Naive thymus-derived CD4-positive, alpha-beta T cell (primary cell): ENCODE data around the gene TMPRSS6. TPM values are rescaled to one million over a fixed set of nuclear protein-coding genes. Genes with fewer than 3 reads are reported as not detected.
A peak's percentile ranks its signal among the peaks of the same experiment; 100 is the strongest.

Experiments
- ATAC-seq: fragments of 150-1000 bp; cut with Tn5 transposase; 2 replicates; pipeline ENCODE4 v1.10.0; 2021; ENCODE audit warnings: mild to moderate bottlenecking, moderate library complexity
- CTCF ChIA-PET: fragments of 350-600 bp; sonication (Branson Sonifier 250); formaldehyde crosslinking; loops from one replicate; lab custom pipeline; 2021; ENCODE audit warnings: antibody characterized with exemption; lab: Charles Lee
- POLR2A ChIA-PET: fragments of 350-600 bp; sonication (Branson Sonifier 250); formaldehyde crosslinking; loops from one replicate; lab custom pipeline; 2021; ENCODE audit warnings: antibody characterized with exemption, inconsistent platforms; lab: Charles Lee
- DNase-seq, 9 donors: peaks; one replicate each; pipeline versions ENCODE4 v3.0.0 to v3.0.0-alpha.2; 2020 to 2022; ENCODE audit warnings: mixed read lengths in 1 of 9
- H3K27ac ChIP-seq: one replicate; pipeline ENCODE4 v1.7.0; 2013; ENCODE audit warnings: mild to moderate bottlenecking, low read depth, low read length, moderate library complexity
- H3K27me3 ChIP-seq, 2 donors: one replicate each; pipeline ENCODE4 v1.7.0; 2013; ENCODE audit warnings: low read length in 2 of 2, mild to moderate bottlenecking in 2 of 2, moderate library complexity in 2 of 2; ENCODE audit not compliant: control insufficient read depth in 2 of 2, insufficient read depth in 2 of 2
- H3K36me3 ChIP-seq, 3 experiments: 1 replicate in 2 of 3; 2 replicates in 1 of 3; pipeline ENCODE4 v1.7.0; 2013; ENCODE audit warnings: low read length in 3 of 3, mild to moderate bottlenecking in 3 of 3, moderate library complexity in 1 of 3; ENCODE audit not compliant: insufficient read depth in 3 of 3, control insufficient read depth in 2 of 3
- H3K4me1 ChIP-seq, 2 donors: one replicate each; pipeline ENCODE4 v1.7.0; 2013; ENCODE audit warnings: low read length in 2 of 2, mild to moderate bottlenecking in 2 of 2, moderate library complexity in 1 of 2; ENCODE audit not compliant: control insufficient read depth in 2 of 2, insufficient read depth in 2 of 2
- H3K4me3 ChIP-seq: 2 replicates; pipeline ENCODE4 v1.7.0; 2013; ENCODE audit warnings: mild to moderate bottlenecking, low read length
- H3K9me3 ChIP-seq, 3 experiments: 1 replicate in 2 of 3; 2 replicates in 1 of 3; pipeline ENCODE4 v1.7.0; 2013; ENCODE audit warnings: low read length in 3 of 3; ENCODE audit not compliant: control insufficient read depth in 2 of 3
- H3K27ac Mint-ChIP-seq, 9 donors: one replicate each; pipeline ENCODE4 v1.8.0; 2020 to 2022; ENCODE audit warnings: mixed read lengths in 9 of 9, mild to moderate bottlenecking in 8 of 9, moderate library complexity in 5 of 9, inconsistent platforms in 2 of 9
- H3K27me3 Mint-ChIP-seq, 5 donors: one replicate each; pipeline ENCODE4 v1.8.0; 2021 to 2022; ENCODE audit warnings: mixed read lengths in 5 of 5, mild to moderate bottlenecking in 1 of 5
- H3K36me3 Mint-ChIP-seq, 5 donors: one replicate each; pipeline ENCODE4 v1.8.0; 2020 to 2022; ENCODE audit warnings: mixed read lengths in 5 of 5, mild to moderate bottlenecking in 3 of 5, inconsistent platforms in 1 of 5
- H3K4me1 Mint-ChIP-seq, 7 donors: one replicate each; pipeline ENCODE4 v1.8.0; 2020 to 2022; ENCODE audit warnings: mixed read lengths in 7 of 7, mild to moderate bottlenecking in 3 of 7, inconsistent platforms in 1 of 7
- H3K4me3 Mint-ChIP-seq, 10 donors: one replicate each; pipeline ENCODE4 v1.8.0; 2020 to 2022; ENCODE audit warnings: mild to moderate bottlenecking in 10 of 10, mixed read lengths in 10 of 10, moderate library complexity in 6 of 10, inconsistent platforms in 2 of 10
- H3K9me3 Mint-ChIP-seq, 11 donors: one replicate each; pipeline ENCODE4 v1.8.0; 2020 to 2022; ENCODE audit warnings: mixed read lengths in 11 of 11, mild to moderate bottlenecking in 4 of 11, inconsistent platforms in 1 of 11, moderate library complexity in 1 of 11
- intact Hi-C, 2 donors: fragments of 100-400 bp; cut with micrococcal nuclease; formaldehyde crosslinking; loops; one replicate each; pipeline ENCODE4 v1.15.1; 2023
- polyA plus RNA-seq, 2 donors: library from polyadenylated mRNA; unstranded; fragments of 300-500 nt; fragmentation: Illumina TruSeq; gene quantifications; one replicate each; pipeline ENCODE4 v1.2.3, GENCODE V29; 2021
- total RNA-seq, 6 experiments: library from RNA in 5 of 6; stranded (reverse) in 5 of 6; gene quantifications; 1 replicate in 5 of 6; 2 replicates in 1 of 6; pipeline ENCODE4 v1.2.3 and lab custom pipeline; 2021 to 2026

Gene TMPRSS6
- total and polyA plus RNA-seq, 7 experiments from 2014 or later, result 0.22 to 3.2 (median 0.32) TPM; not detected in 2

DNA sequence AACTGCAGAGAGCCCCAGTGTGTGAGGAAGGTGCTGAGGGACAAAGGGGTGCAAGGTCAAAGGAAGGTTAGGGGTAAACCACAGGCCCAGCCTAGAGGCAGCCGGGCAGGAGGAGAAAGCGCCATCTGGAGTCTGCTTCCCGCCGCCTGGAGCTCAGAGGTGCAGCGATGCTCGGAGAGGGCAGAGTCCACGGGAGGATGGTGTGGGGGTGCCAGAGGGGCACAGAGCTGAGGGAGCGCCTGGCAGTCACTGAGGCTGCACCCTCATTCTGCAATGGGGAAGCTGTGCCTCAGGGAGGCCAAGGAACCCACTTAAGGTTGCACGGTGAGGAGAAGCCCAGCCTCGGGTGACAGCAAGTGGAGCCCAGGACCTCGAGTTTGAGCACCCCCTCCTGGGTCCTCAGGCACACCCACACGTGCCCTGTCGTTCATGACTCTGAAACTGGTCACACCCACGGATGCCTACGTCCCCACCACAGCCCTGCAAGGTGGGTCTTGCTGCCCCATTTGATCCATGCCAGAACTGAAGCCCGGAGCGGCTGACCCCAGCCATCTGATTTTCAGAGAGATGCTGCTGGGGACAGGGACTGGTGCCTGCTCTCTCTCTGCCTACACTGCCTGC is 38.6 kb upstream of the TMPRSS6 start:
- intact Hi-C loops, result loop anchor here in 1 of 2 donors (5.0 kb wide), 1 partner anchor 94 kb away; the partner anchor contains the start of gene RAC2
- Mint-ChIP-seq H3K9me3 (peaks cover 0 to 6% (median 0%) of the 10 kb centered on the region in 11 donors), H3K27me3 (no peaks in the 10 kb centered on the region), H3K4me1 (peaks cover 40 to 90% (median 71%) of the 10 kb centered on the region in 7 donors), H3K36me3 (peaks cover 0 to 41% (median 5%) of the 10 kb centered on the region in 5 donors), H3K4me3 (peak overlapping the region; percentile 70 to 91 (median 86)), H3K27ac (peak overlapping the region; percentile 92 to 99 (median 95))
- peak overlapping the region; percentile 69 for H3K4me3 ChIP-seq
- H3K27me3 ChIP-seq, result no peaks in the 10 kb centered on the region
- CTCF ChIA-PET, result interaction anchor here (0.6 to 4.1 kb wide), 8 partner anchors 15 to 1694 kb away, joined by 3 to 32 read pairs (median 4); no protein-coding TSS in a partner anchor
- POLR2A ChIA-PET, result interaction anchor here (1.0 to 6.0 kb wide), 11 partner anchors 8 to 74 kb away, joined by 3 to 61 read pairs (median 5); no protein-coding TSS in a partner anchor
- ATAC-seq, result peak; percentile 7
- no peaks in the 10 kb centered on the region for H3K9me3 ChIP-seq
- peak in 5 of 9 donors; percentile 24 to 44 (median 33) for DNase-seq
- peak overlapping the region; percentile 84 for H3K27ac ChIP-seq
- peaks cover 40 to 46% of the 10 kb centered on the region in 2 donors for H3K4me1 ChIP-seq
- H3K36me3 ChIP-seq, result peaks cover 1 to 12% (median 12%) of the 10 kb centered on the region in 3 experiments

DNA sequence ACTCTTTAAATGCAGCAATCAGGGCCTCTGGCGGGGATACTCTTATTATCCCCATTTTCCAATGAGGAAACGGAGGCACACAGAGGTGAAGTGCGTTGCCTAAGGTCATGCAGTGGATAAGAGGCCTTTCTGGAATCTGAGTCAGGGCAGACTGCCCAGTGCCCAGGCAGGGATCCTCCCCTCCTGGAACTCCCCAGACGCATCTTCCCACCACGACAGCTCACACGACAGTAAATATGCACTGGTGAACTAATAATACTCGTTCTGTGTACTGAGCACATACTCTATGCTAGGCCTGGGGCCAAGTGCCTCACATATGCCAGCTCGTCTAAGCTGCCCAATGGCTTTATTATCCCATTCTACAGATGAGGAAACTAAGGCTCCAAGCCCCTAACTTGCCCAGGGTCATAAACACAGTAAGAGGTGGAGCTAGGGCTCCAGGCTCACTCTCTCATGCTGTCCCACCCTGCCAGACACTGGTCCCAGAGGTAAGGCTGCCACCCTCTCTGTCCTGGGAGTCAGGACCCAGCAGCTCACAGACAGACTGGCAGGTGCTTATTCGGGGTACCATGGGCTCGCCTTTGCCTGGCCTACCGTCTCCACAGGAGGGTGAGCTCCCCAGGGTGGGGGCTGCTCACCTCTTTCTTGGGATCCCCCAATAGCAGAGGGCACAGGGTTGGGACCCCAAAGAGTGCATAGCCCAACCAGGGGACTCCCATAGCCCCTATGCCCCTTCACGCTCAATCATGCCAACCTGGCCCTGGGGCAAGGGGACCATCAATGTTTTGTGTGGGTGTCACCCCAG is 37.9 kb upstream of the TMPRSS6 start:
- intact Hi-C loops, result loop anchor here in 1 of 2 donors (5.0 kb wide), 1 partner anchor 95 kb away; the partner anchor contains the start of gene RAC2
- H3K36me3 Mint-ChIP-seq, result peaks cover 0 to 47% (median 5%) of the 10 kb centered on the region in 5 donors
- H3K27me3 Mint-ChIP-seq, result no peaks in the 10 kb centered on the region
- ChIA-PET CTCF (interaction anchor here (0.7 to 4.1 kb wide), 6 partner anchors 16 to 1695 kb away, joined by 3 to 32 read pairs (median 4); no protein-coding TSS in a partner anchor), POLR2A (interaction anchor here (1.4 to 6.0 kb wide), 3 partner anchors 9 to 26 kb away, joined by 4 to 61 read pairs (median 5); no protein-coding TSS in a partner anchor)
- Histone ChIP-seq H3K27me3 (no peaks in the 10 kb centered on the region), H3K27ac (peak overlapping the region; percentile 84), H3K4me1 (peaks cover 40 to 46% of the 10 kb centered on the region in 2 donors), H3K36me3 (peaks cover 5 to 20% (median 19%) of the 10 kb centered on the region in 3 experiments), H3K4me3 (peak overlapping the region; percentile 69), H3K9me3 (no peaks in the 10 kb centered on the region)
- DNase-seq (no peak), ATAC-seq (no peak)
- peaks cover 0 to 6% (median 0%) of the 10 kb centered on the region in 11 donors for H3K9me3 Mint-ChIP-seq
- H3K4me1 Mint-ChIP-seq, result peaks cover 45 to 96% (median 71%) of the 10 kb centered on the region in 7 donors
- H3K4me3 Mint-ChIP-seq, result peak overlapping the region; percentile 70 to 91 (median 86)
- peak overlapping the region; percentile 92 to 99 (median 95) for H3K27ac Mint-ChIP-seq

DNA sequence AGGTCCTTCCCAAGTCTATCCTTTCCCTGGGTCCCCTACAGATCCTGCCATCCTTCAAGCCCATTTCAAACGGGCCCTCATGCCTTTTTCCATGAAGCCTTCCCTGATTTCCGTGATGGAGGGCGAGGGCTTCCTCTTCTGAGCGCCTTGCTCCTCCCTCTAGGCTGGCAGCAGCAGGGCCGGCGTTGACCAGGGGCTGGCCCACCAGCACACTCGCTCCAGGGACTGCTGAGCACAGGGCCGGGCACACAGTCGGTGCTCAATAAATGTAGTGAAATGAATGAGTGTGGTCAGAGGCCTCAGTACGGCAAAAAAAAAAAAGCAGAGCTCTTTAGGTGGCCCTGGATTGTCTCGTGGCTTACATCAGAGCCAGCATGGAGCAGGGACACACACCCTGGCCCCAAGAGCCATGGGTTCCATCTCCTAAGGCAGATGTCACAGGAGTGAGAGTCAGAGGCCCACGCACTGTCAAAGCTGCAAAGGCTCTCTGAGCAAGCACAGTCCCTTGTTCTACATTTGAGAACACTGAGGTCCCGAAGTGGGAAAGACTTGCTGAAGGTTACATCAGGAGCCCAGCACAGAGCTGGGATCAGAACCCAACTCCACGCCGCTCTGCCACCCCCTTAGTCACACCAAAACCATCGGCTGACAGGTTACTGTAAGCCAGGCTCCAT is 37.1 kb upstream of the TMPRSS6 start:
- peak overlapping the region; percentile 22 for H3K4me3 ChIP-seq
- Mint-ChIP-seq H3K27ac (peak overlapping the region; percentile 36 to 99 (median 95)), H3K27me3 (no peaks in the 10 kb centered on the region), H3K4me1 (peaks cover 45 to 89% (median 66%) of the 10 kb centered on the region in 7 donors), H3K36me3 (peaks cover 0 to 47% (median 5%) of the 10 kb centered on the region in 5 donors), H3K9me3 (peaks cover 0 to 6% (median 0%) of the 10 kb centered on the region in 11 donors), H3K4me3 (peak overlapping the region in 7 of 10 donors; percentile 42 to 89 (median 67))
- ChIA-PET POLR2A (interaction anchor here (1.1 to 6.0 kb wide), 3 partner anchors 10 to 25 kb away, joined by 3 to 61 read pairs (median 5); no protein-coding TSS in a partner anchor), CTCF (interaction anchor here (3.2 kb wide), 1 partner anchor 24 kb away, joined by 32 read pairs; no protein-coding TSS in a partner anchor)
- ATAC-seq, result no peak
- no peaks in the 10 kb centered on the region for H3K9me3 ChIP-seq
- DNase-seq, result no peak
- peak overlapping the region; percentile 84 for H3K27ac ChIP-seq
- peaks cover 40 to 46% of the 10 kb centered on the region in 2 donors for H3K4me1 ChIP-seq
- H3K27me3 ChIP-seq, result no peaks in the 10 kb centered on the region
- intact Hi-C loops, result loop anchor here in 1 of 2 donors (5.0 kb wide), 1 partner anchor 96 kb away; the partner anchor contains the start of gene RAC2
- peaks cover 9 to 27% (median 27%) of the 10 kb centered on the region in 3 experiments for H3K36me3 ChIP-seq

DNA sequence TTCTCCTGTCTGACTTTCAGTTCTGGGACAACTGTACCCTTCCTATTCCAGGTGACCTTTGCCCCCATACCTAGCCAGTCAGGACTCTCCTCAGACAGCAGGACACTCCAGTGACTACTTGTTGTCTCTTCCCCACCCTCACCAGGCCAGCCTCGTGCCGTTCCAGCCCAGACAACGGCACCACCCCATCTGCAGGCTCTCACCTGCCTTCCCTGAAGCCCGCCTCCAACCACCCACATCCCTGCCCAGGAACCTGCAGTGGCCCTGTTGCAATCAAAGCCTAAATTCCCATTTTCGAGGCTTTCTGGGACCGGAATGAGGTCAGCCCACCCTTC is 36.5 kb upstream of the TMPRSS6 start:
- Histone ChIP-seq H3K36me3 (peaks cover 11 to 33% (median 28%) of the 10 kb centered on the region in 3 experiments), H3K4me1 (peaks cover 40 to 46% of the 10 kb centered on the region in 2 donors), H3K27ac (peak overlapping the region; percentile 84), H3K4me3 (peak overlapping the region; percentile 22), H3K9me3 (no peaks in the 10 kb centered on the region), H3K27me3 (no peaks in the 10 kb centered on the region)
- peaks cover 0 to 4% (median 0%) of the 10 kb centered on the region in 11 donors for H3K9me3 Mint-ChIP-seq
- ChIA-PET POLR2A (interaction anchor here (1.1 to 1.8 kb wide), 2 partner anchors 19 to 24 kb away, joined by 3 to 9 read pairs; no protein-coding TSS in a partner anchor), CTCF (no interaction called here)
- ATAC-seq, result no peak
- intact Hi-C loops, result loop anchor here in 1 of 2 donors (5.0 kb wide), 1 partner anchor 96 kb away; the partner anchor contains the start of gene RAC2
- peaks cover 45 to 83% (median 60%) of the 10 kb centered on the region in 7 donors for H3K4me1 Mint-ChIP-seq
- H3K27me3 Mint-ChIP-seq, result no peaks in the 10 kb centered on the region
- H3K27ac Mint-ChIP-seq, result peak overlapping the region in 8 of 9 donors; percentile 76 to 99 (median 95)
- H3K36me3 Mint-ChIP-seq, result peaks cover 0 to 45% (median 5%) of the 10 kb centered on the region in 5 donors
- no peak for DNase-seq
- peak overlapping the region in 6 of 10 donors; percentile 17 to 89 (median 67) for H3K4me3 Mint-ChIP-seq

DNA sequence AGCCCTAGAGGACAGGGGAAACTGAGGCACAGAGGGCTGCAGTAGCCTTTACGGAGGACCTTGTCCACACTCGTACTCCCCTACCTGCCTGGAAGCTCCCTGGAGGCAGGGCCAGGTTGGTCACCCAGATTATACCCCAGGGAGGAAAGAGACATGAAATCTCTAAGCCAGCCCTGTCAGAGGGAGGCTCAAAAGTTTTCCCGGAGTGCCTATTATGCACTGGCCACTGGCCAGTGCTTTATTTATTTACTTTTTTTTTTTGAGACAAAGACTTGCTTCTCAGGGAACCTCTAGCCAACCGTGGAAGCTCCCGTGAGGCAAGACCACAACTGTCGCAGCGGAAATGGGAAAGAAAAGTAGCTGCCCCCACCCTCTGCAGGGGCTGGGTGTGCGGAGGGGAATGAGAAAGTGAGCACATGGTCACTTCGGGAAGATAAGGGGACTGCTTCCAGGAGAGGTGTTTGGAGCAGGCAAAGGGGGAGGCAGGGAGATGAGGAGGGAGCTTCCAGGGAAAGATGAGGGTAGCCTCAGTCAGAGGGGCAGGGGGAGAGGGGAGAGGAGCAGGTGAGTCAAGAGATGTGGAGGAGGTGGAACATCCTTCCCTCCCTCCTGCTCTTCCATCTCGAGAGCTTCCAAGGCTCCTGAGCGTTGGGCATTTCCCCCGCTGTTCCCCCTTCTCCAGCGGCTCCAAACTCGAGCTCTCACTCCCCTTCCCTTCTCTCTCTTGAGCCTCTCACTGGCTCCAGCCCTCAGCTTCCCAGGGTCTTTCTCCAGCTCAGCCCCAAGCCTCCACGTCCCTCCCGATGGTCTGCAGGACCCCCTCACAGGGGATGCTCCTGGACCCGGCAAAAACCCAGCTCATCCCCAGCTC is 35.9 kb upstream of the TMPRSS6 start:
- Histone ChIP-seq H3K4me3 (peak overlapping the region; percentile 22), H3K9me3 (no peaks in the 10 kb centered on the region), H3K4me1 (peaks cover 40 to 41% of the 10 kb centered on the region in 2 donors), H3K27ac (peak overlapping the region; percentile 84), H3K36me3 (peaks cover 16 to 39% (median 28%) of the 10 kb centered on the region in 3 experiments), H3K27me3 (no peaks in the 10 kb centered on the region)
- H3K4me1 Mint-ChIP-seq, result peaks cover 43 to 80% (median 54%) of the 10 kb centered on the region in 7 donors
- H3K9me3 Mint-ChIP-seq, result peaks cover 0 to 3% (median 0%) of the 10 kb centered on the region in 11 donors
- ATAC-seq (no peak), DNase-seq (no peak)
- H3K36me3 Mint-ChIP-seq, result peaks cover 0 to 45% (median 5%) of the 10 kb centered on the region in 5 donors
- H3K27ac Mint-ChIP-seq, result peak overlapping the region; percentile 28 to 99 (median 95)
- POLR2A ChIA-PET, result interaction anchor here (0.9 to 1.8 kb wide), 4 partner anchors 18 to 66 kb away, joined by 3 to 9 read pairs (median 4); no protein-coding TSS in a partner anchor
- no peaks in the 10 kb centered on the region for H3K27me3 Mint-ChIP-seq
- H3K4me3 Mint-ChIP-seq, result peak overlapping the region in 3 of 10 donors; percentile 87 to 89 (median 88)
- intact Hi-C loops, result loop anchor here in 1 of 2 donors (5.0 kb wide), 1 partner anchor 97 kb away; the partner anchor contains the start of gene RAC2
- CTCF ChIA-PET, result no interaction called here
